ENCODE data around the gene C19orf18.
"Not testable (repeated sequence)": the region's sequence is repeated elsewhere in the genome, so short reads cannot be mapped to it uniquely, and the experiment has no call there.

Gene C19orf18

DNA sequence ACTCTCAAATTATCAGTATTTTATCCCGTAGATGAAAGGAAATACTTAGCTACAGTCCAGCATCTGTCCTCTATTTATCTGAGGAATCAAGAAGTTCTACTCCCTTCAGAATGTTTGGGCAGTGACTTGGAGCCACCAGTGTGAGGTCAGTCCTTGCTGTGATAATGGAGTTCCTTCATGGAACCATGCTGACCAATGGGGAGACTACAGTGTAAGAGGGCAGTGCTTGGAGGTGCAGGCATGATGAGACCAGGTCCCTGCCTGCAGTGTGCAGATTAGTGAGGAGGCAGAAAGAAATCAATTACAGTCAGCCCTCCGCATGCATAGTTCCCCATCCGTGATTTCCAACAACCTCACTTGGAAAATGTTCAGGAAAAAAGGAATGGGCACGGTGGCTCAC, at the start of gene C19orf18:
TSS of gene C19orf18 (minus strand) at position 101 of the 400 bp plus-strand sequence. CDS start 102 bp downstream, outside the sequence.
- no peak for DNase-seq

- no peak for DNase-seq
Observed at GRCh38 chr19:58022283-58022660, 47.9 kb upstream of the C19orf18 start.

- peak; percentile 2 for DNase-seq
Observed at GRCh38 chr19:58021541-58022282, 47.4 kb upstream of the C19orf18 start.

DNA sequence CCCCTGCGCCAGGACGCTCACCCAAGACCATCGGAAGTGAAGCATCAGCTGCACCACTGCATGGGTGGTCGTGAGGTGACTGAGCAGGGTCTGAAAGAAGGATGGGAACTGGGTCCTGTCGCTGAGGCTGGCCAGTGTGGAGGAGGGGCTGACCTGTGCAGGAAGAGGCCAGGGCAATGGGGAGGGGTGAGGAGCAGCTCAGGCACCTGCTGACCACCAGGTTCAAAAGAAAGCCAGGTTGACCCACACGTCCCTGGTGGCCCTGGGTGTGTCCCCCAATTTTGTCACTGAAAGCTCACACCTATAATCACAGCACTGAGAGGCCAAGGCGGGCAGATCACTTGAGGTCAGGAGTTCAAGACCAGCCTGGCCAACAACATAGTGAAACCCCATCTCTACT, 45.8 kb upstream of the C19orf18 start:
- DNase-seq, result no peak

GRCh38 chr19:58014141-58014540, 39.8 kb upstream of the C19orf18 start:
- no peak for DNase-seq

DNA sequence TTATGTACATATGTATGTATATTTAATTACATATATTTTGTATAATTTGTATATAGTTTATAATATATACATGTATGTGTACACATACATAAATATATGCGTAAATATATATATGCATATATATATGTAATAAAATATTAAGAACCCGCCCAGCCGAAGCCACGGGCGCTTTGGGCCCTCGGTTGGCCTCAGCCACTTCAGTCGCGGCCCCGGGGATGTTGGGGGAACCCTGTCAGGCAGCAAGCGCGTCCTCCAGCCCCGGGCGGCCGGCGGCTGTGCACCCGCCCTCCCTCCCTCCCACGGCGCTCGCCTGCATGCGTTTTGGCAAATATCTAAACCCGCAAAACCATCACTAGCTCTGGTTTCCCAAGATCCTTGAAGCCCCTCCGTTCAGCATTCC, 36.2 kb upstream of the C19orf18 start:
- no peak for DNase-seq

GRCh38 chr19:58009666-58010301, 35.5 kb upstream of the C19orf18 start:
- peak; percentile 90 for DNase-seq

GRCh38 chr19:58009301-58009665, 34.9 kb upstream of the C19orf18 start:
- DNase-seq, result no peak

- not testable (repeated sequence) for DNase-seq
Observed at GRCh38 chr19:58008877-58009276, 34.5 kb upstream of the C19orf18 start.

GRCh38 chr19:58007285-58007684, 33.0 kb upstream of the C19orf18 start:
- no peak for DNase-seq

- no peak for DNase-seq
Observed at GRCh38 chr19:58003174-58003828, 29.0 kb upstream of the C19orf18 start.

- peak; percentile 80 for DNase-seq
Observed at GRCh38 chr19:58002384-58003173, 28.2 kb upstream of the C19orf18 start, which contains the start of gene ZNF606. TSS of gene ZNF606 (minus strand) at chr19:58002820. CDS start at chr19:58001319, 1,501 bp downstream.

DNA sequence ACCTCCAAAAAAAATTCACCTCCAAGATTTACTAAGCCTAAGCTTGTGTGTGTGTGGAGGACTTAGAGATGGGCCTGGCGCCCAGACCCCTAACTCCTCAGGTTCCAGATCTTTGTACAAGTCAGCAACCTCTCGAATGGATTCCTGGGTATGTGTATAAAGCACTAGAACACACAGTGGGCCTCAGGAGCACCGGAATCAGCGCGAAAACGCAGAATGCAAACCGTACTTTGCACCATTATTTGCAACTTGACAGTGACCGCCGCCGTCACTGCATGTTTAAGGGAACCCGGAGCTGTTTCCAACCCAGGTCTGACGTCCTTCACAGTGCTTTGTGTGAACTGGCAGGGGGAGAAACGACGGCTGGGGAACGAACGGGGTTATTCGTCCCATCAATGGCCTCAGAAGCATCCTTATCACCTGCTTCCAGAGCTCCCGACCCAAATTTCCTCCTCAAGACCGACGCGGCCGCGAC, 27.6 kb upstream of the C19orf18 start:
- no peak for DNase-seq

DNA sequence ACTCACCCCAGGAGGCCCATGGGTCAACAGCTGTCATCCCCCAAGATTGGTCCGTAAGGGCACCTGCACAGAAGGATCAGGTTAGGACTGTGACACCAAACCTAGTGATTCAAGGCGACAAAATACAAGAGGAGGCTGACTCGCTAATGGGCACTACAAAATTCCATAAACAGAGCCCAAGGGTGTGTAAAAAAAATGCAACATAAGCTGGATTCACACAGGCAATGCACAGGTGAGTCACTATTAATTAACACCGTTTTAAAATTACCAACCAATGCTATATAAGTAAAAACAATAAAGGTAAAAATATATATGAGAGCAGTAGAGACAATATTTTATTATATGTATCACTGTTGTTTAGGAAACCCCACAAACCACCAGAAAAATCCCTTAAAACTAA, 26.3 kb upstream of the C19orf18 start:
- DNase-seq, result no peak

GRCh38 chr19:57992841-57993240, 18.5 kb upstream of the C19orf18 start:
- no peak for DNase-seq

- DNase-seq, result no peak
Observed at GRCh38 chr19:57978586-57979289, 4.4 kb upstream of the C19orf18 start.

DNA sequence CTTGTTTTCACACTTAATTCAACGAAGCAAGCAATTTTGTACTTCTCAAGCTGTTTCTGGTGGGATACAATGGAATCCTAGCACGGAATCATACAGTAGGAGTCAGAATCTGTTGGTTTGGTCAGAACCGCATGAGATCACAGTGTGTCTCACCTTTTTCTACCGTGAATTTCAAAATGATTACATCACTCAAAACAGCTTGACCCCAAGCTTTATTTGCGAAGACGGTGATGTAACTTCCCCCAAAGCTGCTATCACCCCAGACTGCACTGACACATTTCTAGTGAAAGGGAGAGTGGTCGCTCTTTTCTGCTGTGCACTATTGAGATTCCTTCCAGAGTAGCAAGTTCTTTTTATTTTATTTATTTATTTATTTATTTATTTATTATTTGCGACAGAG, 9.6 kb downstream of the C19orf18 start:
- DNase-seq, result no peak

- DNase-seq, result no peak
Observed at GRCh38 chr19:57961785-57962184, 12.5 kb downstream of the C19orf18 start.

DNA sequence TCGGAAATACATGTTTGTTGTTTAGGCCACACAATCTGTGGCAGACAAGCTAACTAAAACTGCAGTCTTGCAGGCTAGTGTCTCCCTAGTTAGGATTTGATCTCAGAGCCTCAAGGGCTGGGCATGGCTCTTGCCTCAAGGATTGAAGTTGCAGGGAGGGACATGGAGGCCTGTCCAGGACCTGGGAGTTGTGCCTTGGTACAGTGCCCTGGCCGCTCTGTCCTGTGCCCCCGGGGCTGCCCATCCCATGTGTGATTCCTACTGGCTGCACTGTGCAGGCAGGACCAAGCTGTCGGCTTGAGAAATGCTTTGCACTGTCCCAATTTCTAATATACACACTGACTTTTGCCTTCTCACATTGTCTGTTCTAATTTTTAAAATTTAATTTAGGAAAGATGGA, 19.3 kb downstream of the C19orf18 start:
- no peak for DNase-seq

DNA sequence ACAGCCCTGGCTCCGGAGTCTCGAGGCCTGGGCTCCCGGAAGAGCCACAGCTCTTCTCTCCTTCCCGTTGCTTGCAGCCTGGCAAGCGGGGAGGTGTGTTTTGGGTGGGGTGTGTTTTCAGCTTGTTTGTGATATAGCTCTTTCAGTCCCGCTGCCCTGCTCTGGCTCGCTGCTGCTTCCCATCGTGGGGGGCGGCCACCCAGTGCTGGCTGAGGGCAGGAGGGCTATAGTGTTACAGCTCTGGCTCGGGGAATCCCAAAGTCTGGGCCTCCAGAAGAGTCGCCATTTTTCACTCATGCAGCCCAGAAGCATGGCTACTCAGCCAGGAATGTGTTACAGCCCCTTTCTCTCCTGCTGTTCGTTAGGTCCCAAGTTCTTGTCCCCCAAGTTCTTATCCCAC, 24.6 kb downstream of the C19orf18 start:
- no peak for DNase-seq

DNA sequence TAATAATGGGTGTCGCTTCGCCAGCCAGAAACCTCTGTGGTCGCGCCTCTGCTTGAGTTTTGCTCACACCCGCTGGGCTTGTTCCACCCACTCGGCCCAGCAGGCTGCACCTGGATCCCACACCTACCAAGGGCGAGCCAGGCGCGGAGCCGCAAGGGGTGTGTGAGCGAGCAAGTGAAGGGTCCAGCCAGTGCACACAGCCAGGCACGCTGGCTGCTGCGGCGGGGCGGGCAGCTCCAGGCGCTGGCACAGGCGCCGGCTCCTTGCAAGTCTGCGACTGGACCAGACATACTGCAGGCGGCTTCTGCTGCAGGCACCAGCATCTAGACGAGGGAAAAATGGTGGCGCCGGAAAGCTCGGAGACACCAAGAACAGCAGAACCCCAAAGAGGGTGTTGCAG, 25.0 kb downstream of the C19orf18 start:
- no peak for DNase-seq

DNA sequence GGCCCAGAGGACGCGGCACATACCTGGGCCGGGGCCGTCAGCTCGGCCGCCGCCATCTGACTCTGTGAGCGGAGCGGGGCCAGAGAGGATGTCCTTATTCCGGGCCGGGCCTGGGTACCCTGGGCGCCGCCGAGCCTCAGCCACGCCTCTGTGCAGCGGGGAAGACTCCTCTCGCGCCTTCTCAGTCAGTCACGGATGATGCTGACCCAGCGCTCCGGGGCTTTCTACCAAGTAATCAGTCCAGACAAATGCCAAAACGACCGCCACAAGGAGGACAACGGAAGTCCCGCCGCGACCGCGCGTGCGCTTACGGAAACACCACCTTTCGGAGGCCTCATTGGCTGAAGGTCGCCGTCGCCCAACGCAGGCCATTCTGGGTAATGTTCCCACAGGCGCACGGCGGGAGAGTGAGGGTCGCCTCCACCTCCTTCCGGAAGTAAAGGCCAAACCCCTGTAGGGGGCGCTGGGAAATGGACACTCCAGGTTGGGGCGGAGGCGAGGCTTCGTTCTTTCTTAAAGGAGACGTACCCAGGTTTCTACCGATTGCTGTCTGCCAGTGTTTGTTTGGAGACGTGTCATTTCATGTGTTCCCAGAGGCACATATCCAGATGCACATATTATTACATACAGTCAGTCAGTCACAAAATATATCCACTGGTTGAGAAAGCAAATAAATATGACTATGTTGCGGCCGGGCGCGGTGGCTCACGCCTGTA, 26.8 kb downstream of the C19orf18 start, which contains the start of gene ZNF256:
TSS of gene ZNF256 (minus strand) at position 288 of the 716 bp plus-strand sequence. CDS start at position 56, 232 bp downstream.
- peak; percentile 98 for DNase-seq

Data from NCI-H2171 (cell line).